Measurements from ENCODE around the gene NACA2.
"Not testable (repeated sequence)": the region's sequence is repeated elsewhere in the genome, so short reads cannot be mapped to it uniquely, and the experiment has no call there.

The NACA2 gene

DNA sequence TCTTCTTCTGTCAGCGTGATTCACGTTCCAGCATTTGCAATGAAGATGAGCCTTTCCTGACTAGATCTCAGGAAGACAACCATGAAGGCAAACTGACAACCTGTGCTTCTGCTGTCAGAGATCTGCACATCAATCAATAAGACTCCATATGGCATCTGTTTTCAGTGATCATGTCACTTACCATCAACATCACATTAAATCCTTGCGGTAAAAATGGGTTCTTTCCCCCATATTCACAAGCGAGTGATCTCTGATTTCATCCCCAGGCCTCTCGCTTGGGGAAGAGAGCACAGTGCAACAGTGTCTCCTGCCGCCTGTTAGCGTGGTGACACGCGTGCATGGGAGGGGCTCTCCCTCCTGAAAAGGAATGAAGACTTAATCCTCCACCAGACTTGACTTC, 11.1 kb downstream of the NACA2 start:
- no peak for TF ChIP-seq ZFX (IDR thresholded peaks at IDR 0.05; ENCODE audit: borderline replicate concordance)
- TF ChIP-seq, protein P1, sequence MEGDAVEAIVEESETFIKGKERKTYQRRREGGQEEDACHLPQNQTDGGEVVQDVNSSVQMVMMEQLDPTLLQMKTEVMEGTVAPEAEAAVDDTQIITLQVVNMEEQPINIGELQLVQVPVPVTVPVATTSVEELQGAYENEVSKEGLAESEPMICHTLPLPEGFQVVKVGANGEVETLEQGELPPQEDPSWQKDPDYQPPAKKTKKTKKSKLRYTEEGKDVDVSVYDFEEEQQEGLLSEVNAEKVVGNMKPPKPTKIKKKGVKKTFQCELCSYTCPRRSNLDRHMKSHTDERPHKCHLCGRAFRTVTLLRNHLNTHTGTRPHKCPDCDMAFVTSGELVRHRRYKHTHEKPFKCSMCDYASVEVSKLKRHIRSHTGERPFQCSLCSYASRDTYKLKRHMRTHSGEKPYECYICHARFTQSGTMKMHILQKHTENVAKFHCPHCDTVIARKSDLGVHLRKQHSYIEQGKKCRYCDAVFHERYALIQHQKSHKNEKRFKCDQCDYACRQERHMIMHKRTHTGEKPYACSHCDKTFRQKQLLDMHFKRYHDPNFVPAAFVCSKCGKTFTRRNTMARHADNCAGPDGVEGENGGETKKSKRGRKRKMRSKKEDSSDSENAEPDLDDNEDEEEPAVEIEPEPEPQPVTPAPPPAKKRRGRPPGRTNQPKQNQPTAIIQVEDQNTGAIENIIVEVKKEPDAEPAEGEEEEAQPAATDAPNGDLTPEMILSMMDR (IDR thresholded peaks at IDR 0.05) = no peak
- H3K27ac ChIP-seq = no peak overlapping the region

DNA sequence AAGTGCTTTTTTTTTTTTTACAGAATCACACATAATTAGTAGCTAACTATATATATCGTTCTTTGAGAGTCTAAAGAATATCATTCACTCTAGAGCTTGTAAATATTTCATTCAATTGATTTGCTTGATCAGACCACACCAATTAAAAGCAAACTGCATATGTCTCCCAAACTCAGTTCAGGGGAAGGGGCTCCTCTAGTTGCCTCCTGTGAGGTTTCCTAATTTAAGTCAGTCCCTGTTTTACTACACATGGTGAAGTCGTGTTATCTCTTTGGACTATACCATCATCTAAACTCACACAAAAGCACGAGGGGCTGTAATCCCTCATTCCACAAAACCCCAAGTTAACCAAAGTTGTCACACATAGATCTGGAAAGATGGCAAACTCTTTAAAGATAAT, 11.7 kb downstream of the NACA2 start:
- H3K27ac ChIP-seq = no peak overlapping the region

DNA sequence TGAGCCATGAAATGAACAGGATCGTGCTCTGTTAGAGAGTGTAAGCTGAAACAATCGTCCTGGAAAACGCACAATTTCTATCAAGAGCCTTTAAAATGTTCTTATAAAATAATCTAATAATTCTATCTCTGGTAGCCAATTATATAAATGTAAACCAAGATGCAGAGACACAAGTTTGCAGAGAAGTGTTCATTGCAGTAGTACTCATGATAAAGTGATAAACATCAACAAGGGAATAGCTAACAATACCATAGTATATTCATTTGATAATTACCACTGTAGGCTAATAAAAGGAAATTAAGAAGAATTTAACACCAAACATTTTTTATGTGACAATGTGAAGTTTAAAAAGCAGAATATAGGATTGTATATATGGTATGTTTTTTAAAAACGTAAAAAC, 12.4 kb downstream of the NACA2 start:
- TF ChIP-seq ZFX (IDR thresholded peaks at IDR 0.05; ENCODE audit: borderline replicate concordance) = no peak
- TF ChIP-seq, protein P1 (IDR thresholded peaks at IDR 0.05) = no peak
- no peak overlapping the region for H3K27ac ChIP-seq

More for the DNA sequence above, 11.7 kb downstream of the NACA2 start:
- TF ChIP-seq, protein P1 (IDR thresholded peaks at IDR 0.05) = no peak
- no peak for TF ChIP-seq ZFX (IDR thresholded peaks at IDR 0.05; ENCODE audit: borderline replicate concordance)

DNA sequence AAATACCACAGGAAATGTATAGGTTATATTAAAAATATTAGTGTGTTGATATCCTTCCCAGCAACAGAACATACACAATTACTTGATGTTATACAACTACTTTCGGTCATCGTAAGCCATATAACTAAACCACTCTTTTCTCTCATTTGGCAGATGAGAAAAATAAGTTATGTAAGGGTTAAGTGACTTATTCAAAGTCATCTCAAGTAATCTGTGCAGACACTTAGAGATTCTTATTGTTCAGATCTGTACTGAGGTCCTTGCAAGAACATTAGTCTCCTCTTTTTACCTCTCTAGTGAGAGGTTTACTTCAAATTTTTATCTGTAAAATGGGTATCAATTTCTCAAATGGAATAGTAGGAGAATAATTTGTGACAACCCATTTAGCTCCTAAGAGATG, 15.0 kb downstream of the NACA2 start:
- TF ChIP-seq, protein P1 (IDR thresholded peaks at IDR 0.05) = no peak
- no peak for TF ChIP-seq ZFX (IDR thresholded peaks at IDR 0.05; ENCODE audit: borderline replicate concordance)
- no peak overlapping the region for H3K27ac ChIP-seq

DNA sequence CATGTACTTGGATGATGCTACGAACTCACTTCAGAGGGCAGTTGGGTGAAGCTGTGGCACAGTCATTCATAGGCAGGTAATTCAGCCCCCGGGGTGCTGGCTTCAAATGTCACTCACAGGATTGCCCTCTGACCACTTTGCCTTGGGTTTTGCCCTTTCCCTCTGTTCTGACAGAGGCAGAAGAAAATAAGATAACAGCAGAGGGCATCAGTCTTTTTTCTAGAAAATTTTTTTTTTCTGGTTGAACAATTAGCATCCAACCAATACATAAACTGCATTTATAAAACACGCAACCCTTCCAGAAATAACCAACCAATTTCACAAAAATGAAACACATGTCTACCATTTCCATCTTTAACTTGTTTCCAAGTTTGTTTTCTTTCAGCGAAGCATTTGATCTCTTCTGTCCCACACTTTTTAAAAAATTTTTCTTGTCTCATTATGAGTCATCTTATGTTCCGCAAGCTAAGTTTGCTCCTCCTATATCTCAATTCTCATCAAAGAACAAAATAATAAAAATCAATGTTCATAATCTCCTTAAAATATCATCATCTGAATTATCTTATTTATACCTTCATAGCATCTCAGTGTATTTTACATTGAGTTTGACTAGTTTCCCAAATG, 15.6 kb downstream of the NACA2 start:
- TF ChIP-seq, protein P1 (IDR thresholded peaks at IDR 0.05) = no peak
- TF ChIP-seq ZFX (IDR thresholded peaks at IDR 0.05; ENCODE audit: borderline replicate concordance) = no peak
- H3K27ac ChIP-seq = peak overlapping the region; percentile 17

DNA sequence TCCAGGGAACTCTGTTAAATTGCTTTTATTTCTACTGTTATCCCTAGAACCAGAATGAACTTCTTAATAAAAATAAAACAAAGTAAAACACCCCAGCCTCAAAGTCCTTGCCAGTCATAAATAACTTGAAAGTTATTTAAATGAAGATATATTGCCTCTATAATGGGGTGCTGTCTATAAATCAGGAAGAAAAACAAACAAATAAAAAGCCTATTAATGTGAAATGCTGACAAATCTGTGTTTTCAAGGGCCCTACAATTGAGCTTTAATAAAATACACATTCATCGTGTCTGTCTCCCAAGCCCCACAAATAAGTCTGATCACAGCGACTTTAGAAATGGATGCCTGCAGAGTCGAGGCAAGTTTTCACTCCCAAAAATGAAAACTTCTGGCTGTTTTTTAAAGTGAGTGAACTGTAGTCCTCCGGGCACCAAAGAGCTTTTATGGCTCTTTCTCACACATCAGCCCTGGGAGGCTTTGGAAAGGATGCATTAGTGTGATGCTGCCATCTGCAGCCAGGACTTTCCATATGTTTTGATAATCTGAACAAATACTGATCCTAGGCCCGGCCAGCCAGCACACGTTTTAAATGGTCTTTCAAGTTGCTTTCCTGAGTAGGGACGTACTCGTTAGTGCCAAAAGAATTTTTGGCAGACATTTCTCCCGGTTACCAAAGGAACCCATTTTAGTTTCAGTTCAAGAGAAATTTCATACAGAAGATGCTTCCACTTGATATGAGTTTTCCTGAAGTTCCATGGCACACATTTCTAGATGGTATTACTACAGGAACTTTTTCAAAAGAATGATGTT, 16.3 kb downstream of the NACA2 start:
- peak overlapping the region; percentile 17 for H3K27ac ChIP-seq
- TF ChIP-seq, protein P1 (IDR thresholded peaks at IDR 0.05) = peak; percentile 75
- no peak for TF ChIP-seq ZFX (IDR thresholded peaks at IDR 0.05; ENCODE audit: borderline replicate concordance)

DNA sequence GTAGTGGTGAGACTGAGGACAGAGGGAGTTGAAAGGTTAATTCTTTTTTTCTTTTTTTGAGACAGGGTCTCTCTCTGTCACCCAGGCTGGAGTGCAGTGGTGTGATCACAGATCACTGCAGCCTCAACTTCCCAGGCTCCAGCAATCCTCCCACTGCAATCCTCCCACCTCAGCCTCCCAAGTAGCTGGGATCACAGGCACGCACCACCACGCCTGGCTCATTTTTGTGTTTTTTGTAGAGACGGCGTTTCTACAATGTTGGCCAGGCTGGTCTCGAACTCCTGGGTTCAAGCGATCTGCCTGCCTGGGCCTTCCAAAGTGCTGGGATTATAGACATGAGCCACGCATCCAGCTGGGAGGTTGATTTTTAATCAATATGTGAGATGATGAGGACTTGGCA, 18.5 kb downstream of the NACA2 start:
- not testable (repeated sequence) for H3K27ac ChIP-seq
